ENCODE measurements around the gene TM2D3.

- TF ChIP-seq, protein P1, sequence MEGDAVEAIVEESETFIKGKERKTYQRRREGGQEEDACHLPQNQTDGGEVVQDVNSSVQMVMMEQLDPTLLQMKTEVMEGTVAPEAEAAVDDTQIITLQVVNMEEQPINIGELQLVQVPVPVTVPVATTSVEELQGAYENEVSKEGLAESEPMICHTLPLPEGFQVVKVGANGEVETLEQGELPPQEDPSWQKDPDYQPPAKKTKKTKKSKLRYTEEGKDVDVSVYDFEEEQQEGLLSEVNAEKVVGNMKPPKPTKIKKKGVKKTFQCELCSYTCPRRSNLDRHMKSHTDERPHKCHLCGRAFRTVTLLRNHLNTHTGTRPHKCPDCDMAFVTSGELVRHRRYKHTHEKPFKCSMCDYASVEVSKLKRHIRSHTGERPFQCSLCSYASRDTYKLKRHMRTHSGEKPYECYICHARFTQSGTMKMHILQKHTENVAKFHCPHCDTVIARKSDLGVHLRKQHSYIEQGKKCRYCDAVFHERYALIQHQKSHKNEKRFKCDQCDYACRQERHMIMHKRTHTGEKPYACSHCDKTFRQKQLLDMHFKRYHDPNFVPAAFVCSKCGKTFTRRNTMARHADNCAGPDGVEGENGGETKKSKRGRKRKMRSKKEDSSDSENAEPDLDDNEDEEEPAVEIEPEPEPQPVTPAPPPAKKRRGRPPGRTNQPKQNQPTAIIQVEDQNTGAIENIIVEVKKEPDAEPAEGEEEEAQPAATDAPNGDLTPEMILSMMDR (conservative IDR thresholded peaks at IDR 0.05; ENCODE audit: low read depth in 2 of 2) = no peak
- no peak for TF ChIP-seq EZH2phosphoT487 (IDR thresholded peaks at IDR 0.05; ENCODE audit: unreplicated experiment)
- no peak for TF ChIP-seq EZH2 (IDR thresholded peaks at IDR 0.05; ENCODE audit: low read depth, unreplicated experiment)
- TF ChIP-seq ZNF331 (CRISPR knock-in tag; IDR thresholded peaks at IDR 0.05; ENCODE audit: low read depth) = no peak
These were observed 37.4 kb downstream of the TM2D3 start for GRCh38 chr15:101614761-101615160.

Data from GM23338 (cell line).